Stimulated activated CD4-positive, alpha-beta T cell treated with anti-CD3 and anti-CD28 coated beads, Interleukin-15, amount 100 ng/mL, for 1 hour (primary cell): ENCODE data around the gene ETFBKMT.
"Not testable (repeated sequence)": the region's sequence is repeated elsewhere in the genome, so short reads cannot be mapped to it uniquely, and the experiment has no call there.

Experiments
- DNase-seq, 2 donors: peaks; one replicate each; pipeline ENCODE4 v3.0.0-alpha.2; 2020; ENCODE audit warnings: low read depth in 1 of 2, low spot score in 1 of 2

The ETFBKMT gene

GRCh38 chr12:31655208-31655607 is 4.3 kb upstream of the ETFBKMT start:
- DNase-seq, result no peak

DNA sequence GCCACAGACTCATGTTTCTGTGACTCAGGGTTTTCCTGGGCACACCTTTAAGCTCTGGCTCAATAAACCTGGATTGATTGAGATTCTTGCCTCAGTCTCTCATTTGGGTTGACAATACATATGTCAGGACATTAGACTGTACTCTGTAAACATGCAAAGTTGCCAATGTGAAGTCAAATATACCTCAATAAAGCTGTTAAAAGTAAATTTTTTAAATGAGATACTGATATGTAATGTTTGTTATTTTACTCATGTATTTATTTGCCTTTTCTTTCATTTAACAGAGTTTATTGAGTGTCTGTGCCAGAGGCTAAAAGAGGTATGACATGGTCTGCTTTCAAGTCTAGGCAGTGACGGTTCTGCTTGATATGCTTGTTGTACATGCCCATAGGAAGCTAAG is 3.7 kb upstream of the ETFBKMT start:
- DNase-seq, result no peak

DNA sequence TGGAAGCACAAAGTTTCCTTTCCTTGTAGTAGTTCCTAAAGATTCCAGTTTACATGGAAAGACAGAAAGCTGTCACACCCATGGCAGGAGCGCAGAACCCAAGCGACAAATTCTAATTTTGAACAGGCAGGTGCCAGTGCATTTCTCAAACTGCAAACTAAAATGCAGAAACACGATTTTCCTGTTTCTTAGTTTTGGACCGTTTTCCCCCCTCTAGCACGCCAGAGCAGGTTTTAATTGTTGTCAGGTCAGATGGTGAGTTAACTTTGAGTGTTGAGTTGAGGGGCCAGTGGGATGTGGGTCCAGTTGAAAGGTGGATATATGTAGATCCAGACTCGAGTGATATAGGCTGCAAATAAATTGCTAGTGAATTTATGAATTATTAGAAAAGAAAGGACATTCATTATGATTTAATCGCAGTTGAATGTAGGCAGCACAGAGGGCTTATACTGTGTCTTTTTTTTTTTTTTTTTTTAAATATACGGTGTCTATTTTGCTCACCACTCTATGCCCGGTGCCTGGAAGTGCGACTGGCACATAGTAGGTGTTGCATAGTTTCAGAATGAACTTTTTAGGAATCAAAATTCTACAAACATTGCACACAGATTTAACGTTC is 909 bp upstream of the ETFBKMT start:
- no peak for DNase-seq

GRCh38 chr12:31662176-31662849 is 2.8 kb downstream of the ETFBKMT start:
- DNase-seq, result no peak

DNA sequence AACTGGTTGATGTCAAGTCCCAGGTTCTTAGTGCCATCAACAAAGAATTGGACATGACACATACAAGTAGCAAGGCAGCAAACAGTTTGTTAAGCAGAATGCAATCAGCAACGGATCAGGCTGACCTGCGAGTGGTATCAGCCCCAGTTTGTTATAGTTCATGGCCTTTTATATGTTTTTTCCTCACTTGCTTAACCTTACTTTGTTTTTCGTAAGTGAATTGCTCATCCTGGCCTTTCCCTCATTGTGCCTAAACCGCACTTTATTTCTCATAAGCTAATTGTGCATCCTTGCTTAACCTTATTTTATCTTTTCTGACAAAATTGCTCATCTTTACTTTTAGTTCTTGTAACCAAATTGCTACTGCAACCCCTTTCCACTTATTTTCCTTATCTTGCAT is 4.1 kb downstream of the ETFBKMT start:
- no peak for DNase-seq

DNA sequence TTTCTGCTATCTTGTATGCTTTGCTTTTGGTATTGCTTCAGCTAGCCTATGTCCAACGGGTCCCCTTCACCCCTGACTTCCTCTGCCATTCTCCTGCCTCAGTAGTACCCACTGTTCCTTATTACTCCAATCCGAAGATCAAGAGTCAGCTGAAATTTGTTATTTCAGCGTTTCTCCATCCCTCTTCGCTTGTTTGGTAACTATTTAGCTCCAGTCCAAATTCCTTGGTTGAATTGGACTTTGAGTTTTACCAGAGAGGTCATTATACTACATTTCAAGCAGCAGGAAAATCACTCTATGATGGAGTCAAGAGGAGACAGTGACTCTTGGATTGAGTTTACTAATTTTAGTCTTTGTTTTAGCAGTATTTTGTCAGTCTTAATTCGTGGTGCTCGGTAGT is 4.5 kb downstream of the ETFBKMT start:
- no peak for DNase-seq

DNA sequence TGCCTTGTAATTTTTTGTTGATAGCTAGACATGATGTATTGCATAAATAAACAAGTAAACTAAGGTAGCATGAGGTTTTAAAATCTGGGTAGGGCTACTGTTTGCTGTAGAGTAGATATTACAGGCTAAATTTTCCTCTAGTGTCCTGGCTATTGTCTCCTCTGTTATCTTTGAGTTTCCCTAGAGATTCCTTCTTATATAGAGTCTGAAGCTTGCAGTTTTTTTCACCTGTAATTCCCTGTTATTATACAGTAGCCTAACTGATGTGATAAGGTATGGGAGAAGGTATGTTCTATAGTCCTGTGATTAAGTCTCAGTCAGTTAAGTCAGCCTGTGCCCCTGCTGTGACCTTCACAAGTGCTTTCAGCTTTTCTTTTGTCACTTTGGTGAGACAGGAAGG is 9.5 kb downstream of the ETFBKMT start:
- no peak for DNase-seq

- not testable (repeated sequence) for DNase-seq
Measured at GRCh38 chr12:31669582-31669981, 10.1 kb downstream of the ETFBKMT start.

GRCh38 chr12:31672521-31672920 is 13.0 kb downstream of the ETFBKMT start:
- no peak for DNase-seq

DNA sequence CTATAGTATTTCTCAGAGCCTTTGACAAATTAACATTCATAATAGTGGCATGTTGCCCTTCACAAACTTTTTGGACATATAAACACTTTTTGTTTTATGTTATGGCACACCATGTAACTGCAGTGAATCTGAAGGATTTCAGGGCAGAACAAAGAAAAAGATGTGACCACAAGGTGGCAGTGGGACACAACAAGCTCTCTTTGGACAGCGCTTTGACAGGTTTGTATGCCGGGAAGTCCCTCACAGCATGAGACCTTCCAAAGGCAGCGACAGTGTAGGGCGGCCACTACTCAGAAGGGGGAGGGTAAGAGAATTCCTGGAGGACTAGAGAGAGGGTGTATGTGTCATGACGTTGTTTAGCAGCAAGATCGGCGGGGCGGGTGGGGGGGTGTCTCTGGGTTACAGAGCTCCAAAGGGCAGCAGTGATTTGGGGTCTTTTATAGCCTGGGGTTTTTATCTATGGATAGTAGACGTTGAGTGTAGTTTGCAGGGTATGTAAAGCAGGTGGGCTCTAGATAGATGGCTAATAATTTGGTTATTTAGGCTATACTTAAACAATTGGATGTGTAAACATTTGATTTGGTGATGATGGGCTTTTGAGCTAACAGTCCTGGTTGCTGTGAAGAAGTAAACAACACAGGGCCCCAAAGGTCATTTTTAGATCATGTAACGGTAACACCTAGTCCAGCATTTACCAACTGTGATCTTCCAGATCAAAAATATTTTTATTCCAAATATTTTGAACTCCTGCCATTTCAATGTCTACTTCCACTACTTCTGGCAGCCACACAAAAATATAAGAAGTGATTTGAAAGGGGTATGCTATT is 22.9 kb downstream of the ETFBKMT start:
- DNase-seq, result peak; percentile 16 to 31

- no peak for DNase-seq
Measured at GRCh38 chr12:31685801-31686200, 26.3 kb downstream of the ETFBKMT start.

DNA sequence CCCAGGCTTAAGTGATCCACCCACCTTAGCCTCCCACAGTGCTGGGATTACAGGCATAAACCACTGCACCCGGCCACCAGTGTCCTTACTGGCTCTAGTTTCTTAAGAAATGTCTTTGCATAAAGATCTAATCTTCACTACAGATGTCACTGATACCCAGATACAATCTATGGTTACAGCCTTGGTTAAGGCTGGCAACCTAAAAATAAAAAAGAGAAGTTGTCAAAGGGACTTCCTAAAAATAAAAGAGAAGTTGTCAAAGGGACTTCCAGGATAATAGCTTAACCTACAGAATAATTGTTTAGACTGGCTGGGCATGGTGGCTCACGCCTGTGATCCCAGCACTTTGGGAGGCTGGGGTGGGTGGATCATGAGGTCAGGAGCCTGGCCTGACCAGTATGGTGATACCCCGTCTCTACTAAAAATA is 27.6 kb downstream of the ETFBKMT start:
- no peak for DNase-seq

- not testable (repeated sequence) for DNase-seq
Measured at GRCh38 chr12:31689921-31690320, 30.4 kb downstream of the ETFBKMT start.

DNA sequence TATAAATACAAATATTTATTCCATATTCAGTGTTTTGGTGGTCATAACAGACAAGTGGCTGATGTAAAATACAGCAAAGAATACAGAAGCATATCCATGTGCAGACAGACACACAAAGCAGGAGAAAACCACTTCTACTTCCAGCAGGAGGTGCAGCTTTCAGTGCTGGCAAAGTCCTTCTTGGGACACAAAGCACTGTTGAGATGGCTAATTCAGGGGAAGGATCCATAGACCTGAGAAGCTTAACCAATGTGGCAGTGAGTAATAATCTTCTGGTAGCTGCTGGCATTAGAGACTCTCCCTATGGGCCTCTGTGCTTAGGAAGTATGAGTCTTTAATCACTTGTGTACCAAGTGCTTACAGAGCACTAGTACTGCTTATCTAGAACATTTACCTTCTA is 42.6 kb downstream of the ETFBKMT start:
- no peak for DNase-seq

GRCh38 chr12:31705621-31706020 is 46.1 kb downstream of the ETFBKMT start:
- DNase-seq, result no peak

GRCh38 chr12:31708118-31708517 is 48.6 kb downstream of the ETFBKMT start:
- not testable (repeated sequence) for DNase-seq

GRCh38 chr12:31710021-31710818 is 50.7 kb downstream of the ETFBKMT start:
- no peak for DNase-seq

DNA sequence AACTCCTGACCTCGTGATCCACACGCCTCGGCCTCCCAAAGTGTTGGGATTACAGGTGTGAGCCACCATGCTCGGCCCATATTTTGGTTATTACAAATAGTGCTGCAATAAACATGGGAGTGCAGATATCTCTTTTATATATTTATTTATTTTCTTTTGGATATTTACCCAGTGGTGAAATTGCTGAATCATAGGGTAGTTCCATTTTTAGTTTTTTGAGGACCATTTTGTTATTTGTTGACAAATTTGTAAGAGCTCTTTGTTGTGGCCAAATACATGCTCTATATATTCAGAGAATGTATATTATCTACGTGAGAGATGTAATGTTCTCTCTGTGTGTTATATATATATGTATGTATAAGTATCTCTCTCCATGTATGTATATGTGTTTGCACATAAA is 53.4 kb downstream of the ETFBKMT start:
- no peak for DNase-seq

DNA sequence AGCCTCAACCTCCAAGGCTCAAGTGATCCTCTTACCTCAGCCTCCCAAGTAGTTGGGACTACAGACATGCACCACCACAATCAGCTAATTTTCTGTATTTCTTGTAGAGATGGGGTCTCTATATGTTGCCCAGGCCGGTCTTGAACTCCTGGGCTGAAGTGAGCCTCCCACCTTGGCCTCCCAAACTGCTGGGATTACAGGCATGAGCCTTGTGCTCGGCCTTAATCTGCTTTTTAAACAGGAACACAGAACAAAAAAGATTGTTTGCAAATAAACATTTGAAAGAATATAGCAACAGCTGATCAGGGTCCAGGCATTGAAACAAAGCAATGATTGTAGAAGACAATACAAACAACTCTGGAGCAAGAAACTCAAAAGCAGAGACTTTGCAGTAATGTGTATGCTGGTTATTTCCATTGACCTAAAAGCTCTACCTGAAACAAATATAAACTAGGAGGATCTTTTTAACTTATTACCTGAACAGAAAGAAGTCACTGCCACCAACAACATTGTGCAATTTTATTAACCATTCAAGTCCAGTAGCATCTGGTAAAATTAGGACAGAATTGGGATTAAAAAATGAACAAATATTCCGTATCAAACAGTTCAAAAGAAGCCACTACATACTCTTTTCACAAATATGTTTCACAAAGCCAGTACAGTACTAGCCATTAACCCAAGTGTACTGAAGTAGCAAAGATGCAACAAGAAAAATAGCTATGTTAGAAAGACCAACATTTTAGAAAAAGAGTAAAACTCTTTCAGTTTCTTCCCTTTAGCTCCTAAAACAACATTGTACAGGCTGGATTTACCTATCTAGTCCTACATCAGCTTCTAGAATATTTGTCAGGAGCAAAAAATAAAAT is 55.2 kb downstream of the ETFBKMT start:
- no peak for DNase-seq

GRCh38 chr12:31715283-31715825 is 55.9 kb downstream of the ETFBKMT start:
- no peak for DNase-seq
